Left hindlimb (tissue), 1 donor: Measurements from ENCODE around the gene DOC2A.
A peak's percentile ranks its signal among the peaks of the same experiment; 100 is the strongest.

Experiments used
- DNase-seq: peaks from one replicate; pipeline ENCODE4 v3.0.0-alpha.2; 2018

The DOC2A gene

GRCh38 chr16:29987371-29988085, 23.3 kb downstream of the DOC2A start:
- no peak for DNase-seq

- no peak for DNase-seq
Observed at GRCh38 chr16:29986931-29987330, 23.9 kb downstream of the DOC2A start.

GRCh38 chr16:29986231-29986630, 24.6 kb downstream of the DOC2A start:
- no peak for DNase-seq

- DNase-seq: no peak
Observed at GRCh38 chr16:29985271-29985811, 25.5 kb downstream of the DOC2A start.

- no peak for DNase-seq
Observed at GRCh38 chr16:29984764-29985147, 26.1 kb downstream of the DOC2A start.

GRCh38 chr16:29984137-29984763, 26.6 kb downstream of the DOC2A start:
- DNase-seq: no peak

- no peak for DNase-seq
Observed at GRCh38 chr16:29983420-29984136, 27.2 kb downstream of the DOC2A start.

GRCh38 chr16:29982560-29983419, 28.0 kb downstream of the DOC2A start:
- no peak for DNase-seq

GRCh38 chr16:29978564-29979270, 32.1 kb downstream of the DOC2A start:
- DNase-seq: no peak

- DNase-seq: no peak
Observed at GRCh38 chr16:29978081-29978480, 32.7 kb downstream of the DOC2A start.

- DNase-seq: no peak
Observed at GRCh38 chr16:29977063-29977825, 33.6 kb downstream of the DOC2A start.

GRCh38 chr16:29975811-29976511, 34.9 kb downstream of the DOC2A start:
- DNase-seq: no peak

GRCh38 chr16:29975134-29975538, 35.7 kb downstream of the DOC2A start:
- DNase-seq: no peak

GRCh38 chr16:29974291-29975133, 36.3 kb downstream of the DOC2A start:
- peak; percentile 50 for DNase-seq

- peak; percentile 100 for DNase-seq
Observed at GRCh38 chr16:29973384-29974246, 37.2 kb downstream of the DOC2A start, which contains the start of gene TAOK2. Gene TAOK2 (plus strand): TSS chr16:29973868. CDS start chr16:29977773, 3,905 bp downstream.

- no peak for DNase-seq
Observed at GRCh38 chr16:29972992-29973383, 37.8 kb downstream of the DOC2A start.

GRCh38 chr16:29972500-29972899, 38.3 kb downstream of the DOC2A start:
- DNase-seq: no peak

GRCh38 chr16:29971304-29971703, 39.5 kb downstream of the DOC2A start:
- DNase-seq: no peak

GRCh38 chr16:29968205-29968604, 42.6 kb downstream of the DOC2A start:
- no peak for DNase-seq
